Activated CD8-positive, alpha-beta T cell treated with anti-CD3 and anti-CD28 coated beads for 36 hours (primary cell): ENCODE measurements around the gene TMEM39B. TPM values are rescaled to one million over a fixed set of nuclear protein-coding genes. Genes with fewer than 3 reads are reported as not detected.
A peak's percentile ranks its signal among the peaks of the same experiment; 100 is the strongest.
"Not testable (repeated sequence)": the region's sequence is repeated elsewhere in the genome, so short reads cannot be mapped to it uniquely, and the experiment has no call there.

ENCODE experiments used
- ATAC-seq: fragments of 200-7000 bp; cut with Tn5 transposase; one replicate; pipeline ENCODE4 v1.10.0; 2021; ENCODE audit warnings: mild to moderate bottlenecking, moderate library complexity
- CTCF ChIA-PET: fragments of 350-600 bp; sonication (Branson Sonifier 250); formaldehyde crosslinking; loops from one replicate; lab custom pipeline; 2021; ENCODE audit warnings: antibody characterized with exemption; lab: Charles Lee
- POLR2A ChIA-PET: fragments of 350-600 bp; sonication (Branson Sonifier 250); formaldehyde crosslinking; loops from one replicate; lab custom pipeline; 2021; ENCODE audit warnings: antibody characterized with exemption; lab: Charles Lee
- DNase-seq: peaks from one replicate; pipeline ENCODE4 v3.0.0-alpha.2; 2020
- H3K27ac Mint-ChIP-seq: one replicate; pipeline ENCODE4 v1.8.0; 2021; ENCODE audit warnings: mild to moderate bottlenecking, mixed read lengths
- H3K27me3 Mint-ChIP-seq: one replicate; pipeline ENCODE4 v1.8.0; 2021; ENCODE audit warnings: mixed read lengths
- H3K36me3 Mint-ChIP-seq: one replicate; pipeline ENCODE4 v1.8.0; 2021; ENCODE audit warnings: low read depth, mixed read lengths
- H3K4me1 Mint-ChIP-seq: one replicate; pipeline ENCODE4 v1.8.0; 2021; ENCODE audit warnings: low read depth, mixed read lengths
- H3K4me3 Mint-ChIP-seq: one replicate; pipeline ENCODE4 v1.8.0; 2021; ENCODE audit warnings: mild to moderate bottlenecking, moderate library complexity, mixed read lengths
- H3K9me3 Mint-ChIP-seq: one replicate; pipeline ENCODE4 v1.8.0; 2021; ENCODE audit warnings: mixed read lengths
- CTCF ChIP-seq: fragments of 200-600 bp; IDR thresholded peaks from one replicate; pipeline ENCODE4 v1.8.0; 2022; ENCODE audit warnings: antibody characterized with exemption, mild to moderate bottlenecking
- intact Hi-C: fragments of 100-400 bp; cut with micrococcal nuclease; formaldehyde crosslinking; loops from one replicate; pipeline ENCODE4 v1.10.0; 2022
- total RNA-seq, 2 experiments: library from RNA; stranded (reverse); gene quantifications; one replicate each; pipeline ENCODE4 v1.2.3, GENCODE V29; 2021

TMEM39B gene
- total RNA-seq, 2 experiments from 2014 or later, result 25.3 to 27.7 TPM

DNA sequence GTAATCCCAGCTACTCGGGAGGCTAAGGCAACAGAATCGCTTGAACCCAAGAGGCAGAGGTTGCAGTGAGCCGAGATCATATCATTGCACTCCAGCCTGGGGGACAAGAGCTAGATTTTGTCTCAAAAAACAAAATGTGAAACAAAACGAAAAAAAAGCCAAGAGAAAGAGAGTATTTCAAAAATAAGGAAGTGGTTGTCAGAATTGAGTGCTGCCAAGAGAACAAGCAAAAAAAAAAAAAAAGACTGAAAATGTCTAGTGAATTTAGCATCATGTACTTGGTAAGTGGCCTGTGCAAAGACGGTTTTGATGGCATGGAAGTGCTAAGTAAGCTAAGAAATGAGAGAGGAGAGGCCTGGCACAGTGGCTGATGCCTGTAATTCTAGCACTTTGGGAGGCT is 49.4 kb downstream of the TMEM39B start:
- Mint-ChIP-seq H3K4me1 (peaks cover 52% of the 10 kb centered on the region), H3K36me3 (peaks cover 14% of the 10 kb centered on the region), H3K9me3 (no peaks in the 10 kb centered on the region), H3K4me3 (no peak overlapping the region), H3K27me3 (no peaks in the 10 kb centered on the region), H3K27ac (peak overlapping the region; percentile 77)
- DNase-seq (no peak), ATAC-seq (no peak)
- TF ChIP-seq CTCF, result no peak
- intact Hi-C loops, result no loop called here
- CTCF ChIA-PET, result interaction anchor here (0.7 to 1.3 kb wide), 3 partner anchors 10 to 519 kb away, joined by 3 to 4 read pairs (median 3); no protein-coding TSS in a partner anchor
- POLR2A ChIA-PET, result interaction anchor here (1.9 kb wide), 1 partner anchor 10 kb away, joined by 4 read pairs; no protein-coding TSS in a partner anchor

- ATAC-seq, H3K27me3 Mint-ChIP-seq, CTCF ChIA-PET, H3K9me3 Mint-ChIP-seq, intact Hi-C loops, H3K27ac Mint-ChIP-seq, DNase-seq, H3K4me3 Mint-ChIP-seq: not testable (repeated sequence)
- Mint-ChIP-seq H3K36me3 (peaks cover 17% of the 10 kb centered on the region), H3K4me1 (peaks cover 53% of the 10 kb centered on the region)
- POLR2A ChIA-PET, result interaction anchor here (1.2 to 1.9 kb wide), 2 partner anchors 11 to 13 kb away, joined by 4 read pairs; no protein-coding TSS in a partner anchor
Observed at GRCh38 chr1:32123361-32123760, 50.6 kb downstream of the TMEM39B start.

- Mint-ChIP-seq H3K4me3 (no peak overlapping the region), H3K27me3 (no peaks in the 10 kb centered on the region), H3K36me3 (peaks cover 17% of the 10 kb centered on the region), H3K27ac (no peak overlapping the region), H3K9me3 (no peaks in the 10 kb centered on the region), H3K4me1 (peaks cover 58% of the 10 kb centered on the region)
- no peak for DNase-seq
- intact Hi-C loops, result no loop called here
- ATAC-seq, result no peak
- CTCF ChIA-PET, result interaction anchor here (1.4 kb wide), 1 partner anchor 12 kb away, joined by 3 read pairs; no protein-coding TSS in a partner anchor
- no peak for TF ChIP-seq CTCF
- POLR2A ChIA-PET, result interaction anchor here (1.3 kb wide), 1 partner anchor 14 kb away, joined by 4 read pairs; no protein-coding TSS in a partner anchor
Observed at GRCh38 chr1:32125313-32125712, 52.6 kb downstream of the TMEM39B start.

DNA sequence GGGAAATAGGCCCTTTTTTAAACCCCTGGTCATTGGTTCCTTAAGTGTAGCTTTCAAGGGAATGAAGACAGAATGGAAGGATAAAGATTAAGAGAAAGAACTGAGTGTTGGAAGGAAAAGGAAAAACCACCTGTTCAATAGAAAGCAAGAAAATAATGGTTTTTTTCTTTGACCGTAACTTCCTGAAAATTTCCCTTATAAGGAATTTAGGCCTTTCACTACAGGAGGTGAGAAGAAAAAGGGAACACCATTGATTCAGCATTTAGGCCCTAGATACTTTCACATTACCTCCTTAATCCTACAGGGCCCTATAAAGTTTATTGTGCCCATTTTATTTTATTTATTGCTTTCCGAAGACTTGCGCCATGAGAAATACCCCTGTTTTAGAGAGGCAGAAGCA is 54.0 kb downstream of the TMEM39B start:
- ChIA-PET POLR2A (no interaction called here), CTCF (interaction anchor here (1.3 to 1.4 kb wide), 2 partner anchors 9 to 19 kb away, joined by 3 to 7 read pairs; partner anchors contain the start of gene KPNA6)
- Mint-ChIP-seq H3K9me3 (no peaks in the 10 kb centered on the region), H3K27ac (no peak overlapping the region), H3K4me3 (no peak overlapping the region), H3K27me3 (no peaks in the 10 kb centered on the region), H3K36me3 (peaks cover 12% of the 10 kb centered on the region), H3K4me1 (peaks cover 46% of the 10 kb centered on the region)
- intact Hi-C loops, result no loop called here
- TF ChIP-seq CTCF, result no peak
- ATAC-seq (no peak), DNase-seq (no peak)

GRCh38 chr1:32127409-32128198 is 54.9 kb downstream of the TMEM39B start:
- POLR2A ChIA-PET, result interaction anchor here (0.8 to 1.3 kb wide), 4 partner anchors 8 to 108 kb away, joined by 3 read pairs; partner anchors contain the start of gene KPNA6
- ATAC-seq, result no peak

More at GRCh38 chr1:32127409-32128198, 54.9 kb downstream of the TMEM39B start:
- Mint-ChIP-seq H3K4me3 (no peak overlapping the region), H3K36me3 (peaks cover 8% of the 10 kb centered on the region), H3K9me3 (no peaks in the 10 kb centered on the region), H3K4me1 (peaks cover 41% of the 10 kb centered on the region), H3K27me3 (no peaks in the 10 kb centered on the region), H3K27ac (peak overlapping the region; percentile 31)
- intact Hi-C loops, result no loop called here
- CTCF ChIA-PET, result interaction anchor here (0.7 to 1.7 kb wide), 11 partner anchors 9 to 124 kb away, joined by 3 to 7 read pairs (median 4); partner anchors contain the start of genes KPNA6 and TMEM39B
- TF ChIP-seq CTCF, result no peak
- no peak for DNase-seq
